GDM1 (cell line): ENCODE measurements around the gene ARPC4.
A peak's percentile ranks its signal among the peaks of the same experiment; 100 is the strongest.

Source experiments
- DNase-seq: peaks from one replicate; lab custom pipeline; 2025; lab: John Stamatoyannopoulos, UW

ARPC4 gene

GRCh38 chr3:9793161-9793781 is 389 bp downstream of the ARPC4 start:
- DNase-seq: peak; percentile 28

DNA sequence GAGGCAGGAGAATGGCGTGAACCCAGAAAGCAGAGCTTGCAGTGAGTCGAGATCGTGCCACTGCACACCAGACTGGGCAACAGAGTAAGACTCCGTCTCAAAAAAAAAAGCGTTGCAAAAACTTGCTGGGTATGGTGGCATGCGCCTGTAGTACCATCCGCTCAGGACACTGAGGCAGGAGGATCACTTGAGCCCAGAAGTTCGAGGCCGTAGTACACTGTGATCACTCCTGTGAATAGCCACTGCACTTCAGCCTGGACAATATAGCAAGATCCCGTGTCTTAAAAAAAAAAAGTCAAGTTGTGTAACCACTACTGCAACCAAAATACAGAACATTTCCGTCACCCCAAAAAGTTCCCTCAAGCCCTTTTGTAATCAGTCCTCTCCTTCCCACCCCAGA is 1.5 kb downstream of the ARPC4 start:
- no peak for DNase-seq

- DNase-seq: no peak
Observed at GRCh38 chr3:9795207-9795606, 2.3 kb downstream of the ARPC4 start.

- no peak for DNase-seq
Observed at GRCh38 chr3:9797196-9797945, 4.5 kb downstream of the ARPC4 start.

GRCh38 chr3:9800529-9800928 is 7.6 kb downstream of the ARPC4 start:
- no peak for DNase-seq

DNA sequence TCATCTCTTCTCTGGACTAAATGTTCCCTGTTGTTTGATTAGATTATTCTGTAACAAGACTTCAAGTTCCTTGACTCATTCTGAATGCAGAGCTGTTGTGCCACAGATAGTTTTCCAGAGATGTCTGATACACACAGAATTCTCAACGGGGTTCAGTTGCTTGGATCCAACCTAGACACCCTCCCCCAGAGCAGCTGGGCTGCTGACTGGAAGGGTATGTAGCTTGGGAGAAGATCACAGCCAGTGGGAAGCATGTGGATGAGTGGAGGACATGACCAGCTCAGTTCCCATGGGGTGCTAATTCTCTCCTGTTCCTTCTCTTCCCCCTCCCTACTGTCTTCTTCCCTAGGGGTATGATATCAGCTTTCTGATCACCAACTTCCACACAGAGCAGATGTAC is 10.6 kb downstream of the ARPC4 start:
- DNase-seq: no peak

DNA sequence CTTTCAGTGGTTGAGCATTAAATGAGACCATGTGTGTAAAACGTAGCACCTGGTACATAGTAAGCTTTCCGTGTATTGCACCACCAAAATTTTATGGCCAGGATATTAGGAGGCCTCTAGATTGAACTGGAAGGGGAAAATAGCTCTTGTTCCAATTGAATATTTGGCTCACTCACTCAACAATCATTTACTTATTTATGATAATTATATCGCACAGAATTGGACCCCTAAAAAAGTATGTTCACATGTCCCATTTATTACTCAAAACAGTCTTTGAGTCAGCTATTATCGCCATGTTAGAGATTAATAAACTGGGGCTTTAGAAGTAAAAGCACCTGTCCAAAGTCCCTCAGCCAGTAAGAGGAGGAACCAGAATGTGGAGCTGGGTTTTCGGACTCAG is 12.1 kb downstream of the ARPC4 start:
- no peak for DNase-seq

GRCh38 chr3:9806137-9806536 is 13.3 kb downstream of the ARPC4 start:
- no peak for DNase-seq

DNA sequence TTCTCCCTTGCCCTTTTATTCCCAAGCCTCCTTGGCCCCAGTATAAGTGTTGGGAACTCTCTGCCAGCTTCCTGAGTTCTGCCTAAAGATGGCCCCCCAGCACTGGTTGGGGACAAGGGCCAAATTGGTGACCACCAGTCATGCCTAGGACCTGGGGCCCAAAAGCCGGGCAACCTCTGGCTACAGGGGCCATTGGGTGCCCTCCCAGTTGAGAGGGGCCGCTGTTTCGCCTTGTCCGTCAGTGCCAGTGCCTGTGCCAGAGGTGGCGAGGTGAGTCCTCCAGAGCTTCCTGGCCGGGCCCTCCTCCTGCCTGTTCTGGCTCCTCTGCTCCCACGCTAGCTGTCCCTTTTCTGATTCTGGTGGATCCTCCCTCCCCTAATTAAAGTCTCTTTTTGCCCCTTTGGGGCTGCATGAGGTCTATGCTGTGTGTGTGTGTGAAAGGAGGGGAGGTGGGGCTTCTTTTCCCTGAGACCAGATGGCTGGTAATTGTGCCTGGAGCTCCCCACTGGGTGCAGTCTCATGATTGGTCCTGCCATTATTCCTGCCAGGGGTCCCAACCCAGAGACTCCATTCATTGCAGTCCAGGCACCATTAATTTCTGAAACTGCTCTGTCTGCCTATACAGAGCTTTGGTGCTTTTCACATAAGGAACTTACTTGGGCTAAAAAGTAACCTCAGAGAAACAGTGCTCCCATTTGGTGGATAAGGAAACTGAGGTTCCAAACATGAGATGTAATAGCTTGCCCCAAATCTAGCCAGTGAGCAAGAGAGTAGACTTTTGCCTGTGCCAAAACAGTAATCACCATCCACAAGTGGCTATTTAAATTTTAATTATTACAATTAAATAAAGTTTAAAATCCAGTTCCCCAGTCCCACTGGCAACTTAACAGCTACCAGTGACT is 14.1 kb downstream of the ARPC4 start:
- no peak for DNase-seq

GRCh38 chr3:9807981-9808344 is 15.1 kb downstream of the ARPC4 start:
- DNase-seq: no peak

GRCh38 chr3:9808345-9809037 is 15.6 kb downstream of the ARPC4 start:
- peak; percentile 19 for DNase-seq

DNA sequence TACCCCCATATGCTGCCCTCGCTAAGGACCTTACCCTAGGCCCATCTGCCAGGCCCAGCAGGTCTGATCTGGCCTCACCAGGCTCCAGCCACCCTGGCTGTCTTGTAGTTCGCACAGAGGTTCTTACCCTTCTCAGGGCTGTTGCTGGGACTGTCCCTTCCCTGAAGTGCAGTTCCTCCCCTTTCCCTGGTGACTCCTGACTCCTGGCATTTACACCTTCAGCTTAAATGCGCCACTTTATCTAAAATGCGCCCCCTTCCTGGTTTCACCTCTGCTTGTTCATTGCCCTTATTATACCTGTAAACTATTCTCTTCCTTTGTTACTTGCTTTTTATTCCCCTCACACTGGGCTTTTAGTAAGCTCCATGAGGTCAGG is 16.3 kb downstream of the ARPC4 start:
- no peak for DNase-seq

- DNase-seq: peak; percentile 60
Observed at GRCh38 chr3:9809615-9810432, 16.9 kb downstream of the ARPC4 start, which contains the start of gene TTLL3. TSS of gene TTLL3 (plus strand) at chr3:9810262. CDS start at chr3:9810662, 400 bp downstream.

DNA sequence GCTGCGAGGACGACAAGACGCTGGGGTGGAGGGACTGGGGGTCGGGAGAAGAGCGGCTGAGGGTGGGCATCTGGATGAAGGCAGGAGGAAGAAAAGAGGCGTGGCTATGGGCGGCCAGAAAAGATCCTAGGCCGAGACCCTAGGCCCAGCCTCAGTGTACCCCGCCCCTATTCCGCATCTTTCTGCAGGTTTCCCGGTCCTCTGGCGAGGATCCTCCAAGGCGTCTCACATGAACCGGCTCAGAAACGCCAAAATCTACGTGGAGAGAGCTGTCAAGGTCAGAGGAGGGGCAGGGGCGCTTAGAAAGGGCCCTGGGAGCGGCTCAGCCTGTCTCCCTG is 17.5 kb downstream of the ARPC4 start:
- DNase-seq: no peak

DNA sequence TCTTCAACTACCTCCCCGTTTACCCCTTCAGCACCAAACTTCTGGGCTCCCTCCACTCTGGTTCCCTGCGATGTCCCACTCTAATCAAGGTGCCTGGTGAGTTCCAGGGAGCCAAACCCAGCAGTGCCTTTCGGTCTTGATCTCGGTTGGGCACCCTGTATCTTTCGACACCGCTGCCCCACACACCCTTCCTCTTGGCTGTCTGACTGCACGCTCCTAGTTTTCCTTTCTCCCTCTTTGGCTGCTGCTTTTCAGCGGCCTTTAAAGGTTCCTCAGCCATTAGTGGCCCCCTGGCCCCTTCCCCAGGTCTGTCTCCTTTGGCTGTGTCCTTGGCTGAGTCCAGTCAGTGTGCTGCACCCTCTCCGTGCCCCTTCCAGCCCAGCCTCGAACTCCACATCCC is 18.0 kb downstream of the ARPC4 start:
- DNase-seq: no peak

DNA sequence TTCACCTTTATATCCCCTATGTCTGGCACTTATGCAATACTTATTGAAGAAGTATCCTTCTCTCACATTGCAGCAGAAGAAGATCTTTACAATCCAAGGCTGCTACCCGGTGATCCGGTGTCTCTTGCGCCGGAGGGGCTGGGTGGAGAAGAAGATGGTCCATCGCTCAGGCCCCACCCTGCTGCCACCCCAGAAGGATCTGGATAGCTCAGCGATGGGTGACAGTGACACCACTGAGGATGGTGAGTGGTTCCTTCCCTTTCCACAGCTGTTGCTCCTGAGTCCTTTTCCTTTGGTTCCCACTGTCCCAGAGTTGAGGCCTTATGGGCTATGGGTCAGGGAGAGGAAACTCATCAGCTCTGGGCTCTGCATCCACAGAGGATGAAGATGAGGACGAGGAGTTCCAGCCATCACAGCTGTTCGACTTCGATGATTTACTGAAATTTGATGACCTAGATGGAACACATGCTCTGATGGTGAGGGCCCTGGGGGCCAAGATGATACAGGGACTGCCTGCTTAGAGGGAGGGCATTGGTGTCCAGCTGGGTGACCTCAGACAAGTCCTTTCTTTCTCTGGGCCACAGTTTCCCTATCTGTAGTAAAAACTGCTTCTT is 20.1 kb downstream of the ARPC4 start:
- no peak for DNase-seq

GRCh38 chr3:9815986-9816385 is 23.1 kb downstream of the ARPC4 start:
- DNase-seq: no peak

GRCh38 chr3:9817436-9817835 is 24.6 kb downstream of the ARPC4 start:
- no peak for DNase-seq

GRCh38 chr3:9818666-9819335 is 25.9 kb downstream of the ARPC4 start:
- DNase-seq: no peak

DNA sequence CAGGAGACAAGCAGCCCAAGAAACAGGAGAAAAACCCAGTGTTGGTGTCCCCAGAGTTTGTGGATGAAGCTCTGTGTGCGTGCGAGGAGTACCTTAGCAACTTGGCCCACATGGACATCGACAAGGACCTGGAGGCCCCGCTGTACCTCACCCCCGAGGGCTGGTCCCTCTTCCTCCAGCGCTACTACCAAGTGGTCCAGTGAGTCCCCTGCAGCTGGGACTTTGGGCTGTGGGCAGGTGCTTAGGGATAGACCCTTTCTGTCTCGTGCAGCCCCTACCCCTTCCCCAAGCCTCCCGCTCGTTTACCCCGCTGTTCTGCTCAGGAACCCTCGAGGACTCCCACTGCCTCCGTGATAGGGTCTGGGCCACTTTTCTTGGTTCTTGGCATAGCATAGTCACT is 27.7 kb downstream of the ARPC4 start:
- DNase-seq: no peak

DNA sequence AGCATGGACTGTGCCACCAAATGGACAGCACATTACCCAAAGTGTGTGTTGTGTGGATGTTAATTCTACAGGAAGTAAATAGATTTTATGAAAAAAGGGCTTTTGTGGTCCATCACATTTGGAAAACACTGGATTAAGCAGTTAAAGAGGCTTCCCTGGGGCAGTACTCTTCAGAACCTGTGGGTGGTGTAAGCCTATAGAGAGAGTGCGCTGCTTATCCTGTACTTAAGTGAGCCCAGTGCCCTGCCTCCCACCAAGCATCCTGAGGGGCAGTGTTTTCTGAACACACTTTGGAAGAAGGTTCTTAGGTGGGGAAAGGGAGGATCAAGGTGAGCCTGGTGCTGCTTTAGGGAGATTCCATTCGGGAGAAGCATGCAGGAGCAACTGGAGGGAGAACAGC is 28.1 kb downstream of the ARPC4 start:
- no peak for DNase-seq
